ENCODE data around the gene SPEF2. TPM values are rescaled to one million over a fixed set of nuclear protein-coding genes. Genes with fewer than 3 reads are reported as not detected.

SPEF2 gene
- total RNA-seq, 4 donors from 2014 or later: 0.48 to 6.9 (median 3.2) TPM

GRCh38 chr5:35677878-35678277 is 60.2 kb downstream of the SPEF2 start:
- ATAC-seq (ENCODE audit: low FRiP score) (no peak), DNase-seq (ENCODE audit: low spot score) (no peak)
- TF ChIP-seq CTCF (IDR thresholded peaks at IDR 0.05): no peak

GRCh38 chr5:35678661-35679060 is 61.0 kb downstream of the SPEF2 start:
- DNase-seq (ENCODE audit: low spot score) (no peak), ATAC-seq (ENCODE audit: low FRiP score) (no peak)
- no peak for TF ChIP-seq CTCF (IDR thresholded peaks at IDR 0.05)

- ATAC-seq (ENCODE audit: low FRiP score) (no peak), DNase-seq (ENCODE audit: low spot score) (no peak)
- TF ChIP-seq CTCF (IDR thresholded peaks at IDR 0.05): no peak
These were observed 61.7 kb downstream of the SPEF2 start for GRCh38 chr5:35679357-35679756.

GRCh38 chr5:35681911-35682310 is 64.2 kb downstream of the SPEF2 start:
- TF ChIP-seq CTCF (IDR thresholded peaks at IDR 0.05): no peak
- DNase-seq (ENCODE audit: low spot score) (no peak), ATAC-seq (ENCODE audit: low FRiP score) (no peak)

GRCh38 chr5:35683466-35683865 is 65.8 kb downstream of the SPEF2 start:
- no peak for ATAC-seq (ENCODE audit: low FRiP score)
- DNase-seq (ENCODE audit: low spot score): no peak
- no peak for TF ChIP-seq CTCF (IDR thresholded peaks at IDR 0.05)

GRCh38 chr5:35685161-35685560 is 67.5 kb downstream of the SPEF2 start:
- no peak for DNase-seq (ENCODE audit: low spot score)
- ATAC-seq (ENCODE audit: low FRiP score): no peak
- no peak for TF ChIP-seq CTCF (IDR thresholded peaks at IDR 0.05)

- TF ChIP-seq CTCF (IDR thresholded peaks at IDR 0.05): no peak
- DNase-seq (ENCODE audit: low spot score) (no peak), ATAC-seq (ENCODE audit: low FRiP score) (no peak)
These were observed 70.3 kb downstream of the SPEF2 start for GRCh38 chr5:35687961-35688360.
